ENCODE measurements around the gene COL27A1. TPM values are rescaled to one million over a fixed set of nuclear protein-coding genes. Genes with fewer than 3 reads are reported as not detected.

COL27A1 gene
- 100 to 1,000 TPM; 117 to 182 (median 145) TPM for polyA plus RNA-seq (ENCODE audit: insufficient read depth in 1 of 5, insufficient read length in 5 of 5, low replicate concordance in 1 of 5)
- long read RNA-seq, donor 1, transcript COL27A1-203 (3 exons, 1,946 nt): major isoform, 6 of 134 reads
- long read RNA-seq, donor 1, partial matches to known transcripts: 101 of 134 reads
- long read RNA-seq, donor 1, other reads (novel, unspliced or antisense): 24 of 134 reads
- long read RNA-seq, donor 2, partial matches to known transcripts: 24 of 36 reads
- long read RNA-seq, donor 2, other reads (novel, unspliced or antisense): 9 of 36 reads
- long read RNA-seq, donor 3, transcript COL27A1-203 (3 exons, 1,946 nt): major isoform, 11 of 92 reads
- long read RNA-seq, donor 3, partial matches to known transcripts: 59 of 92 reads
- long read RNA-seq, donor 3, other reads (novel, unspliced or antisense): 19 of 92 reads
- long read RNA-seq, donor 4, transcript COL27A1-203 (3 exons, 1,946 nt): major isoform, 6 of 96 reads
- long read RNA-seq, donor 4, partial matches to known transcripts: 70 of 96 reads
- long read RNA-seq, donor 4, other reads (novel, unspliced or antisense): 16 of 96 reads
- long read RNA-seq, donor 5, transcript COL27A1-206 (3 exons, 666 nt): major isoform, 8 of 97 reads
- long read RNA-seq, donor 5, partial matches to known transcripts: 70 of 97 reads
- long read RNA-seq, donor 5, other reads (novel, unspliced or antisense): 16 of 97 reads
- long read RNA-seq, donor 6, partial matches to known transcripts: 82 of 90 reads
- long read RNA-seq, donor 6, other reads (novel, unspliced or antisense): 0 of 90 reads
- long read RNA-seq, donor 7, transcript COL27A1-203 (3 exons, 1,946 nt): major isoform, 6 of 61 reads
- long read RNA-seq, donor 7, partial matches to known transcripts: 37 of 61 reads
- long read RNA-seq, donor 7, other reads (novel, unspliced or antisense): 18 of 61 reads
- long read RNA-seq, donor 8, partial matches to known transcripts: 12 of 25 reads
- long read RNA-seq, donor 8, other reads (novel, unspliced or antisense): 9 of 25 reads

GRCh38 chr9:114155263-114155994 is at the start of gene COL27A1:
COL27A1 (plus strand) TSS chr9:114155537; CDS start chr9:114155951, 414 bp downstream.
- DNase-seq: peak; percentile 85 to 86

DNA sequence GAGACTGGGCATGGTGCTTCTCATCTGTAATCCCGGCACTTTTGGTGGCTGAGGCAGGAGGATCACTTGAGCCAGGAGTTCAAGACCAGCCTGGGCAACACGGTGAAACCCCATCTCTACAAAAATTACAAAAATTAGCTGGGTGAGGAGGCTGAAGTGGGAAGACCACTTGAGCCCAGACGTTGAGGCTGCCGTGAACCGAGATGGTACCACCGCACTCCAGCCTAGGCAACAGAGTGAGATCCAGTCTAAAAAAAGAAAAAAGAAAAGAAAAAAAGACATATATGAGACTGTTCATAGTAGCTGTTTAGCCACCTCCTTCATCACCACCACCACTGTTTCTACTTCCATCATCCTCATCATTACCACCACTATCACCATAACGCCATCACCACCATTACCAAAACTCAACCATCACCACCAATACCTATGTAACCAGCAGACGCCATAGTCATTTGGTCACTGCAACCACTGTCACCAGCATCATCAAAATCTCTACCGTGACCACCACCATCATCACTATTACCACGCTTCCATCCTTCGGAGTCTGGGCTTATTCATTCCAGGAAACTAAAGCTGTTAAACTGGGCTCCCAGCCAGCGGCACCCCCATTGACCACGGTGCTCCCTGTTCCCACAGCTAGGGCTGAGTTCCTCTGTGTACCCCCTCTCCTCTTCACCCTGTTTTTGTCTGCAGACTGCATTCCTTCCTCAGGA is 47.9 kb upstream of the COL27A1 start:
- DNase-seq: no peak

GRCh38 chr9:114108016-114108833 is 47.1 kb upstream of the COL27A1 start:
- peak; percentile 83 to 84 for DNase-seq

- DNase-seq: no peak
Observed at GRCh38 chr9:114109124-114109523, 46.2 kb upstream of the COL27A1 start.

DNA sequence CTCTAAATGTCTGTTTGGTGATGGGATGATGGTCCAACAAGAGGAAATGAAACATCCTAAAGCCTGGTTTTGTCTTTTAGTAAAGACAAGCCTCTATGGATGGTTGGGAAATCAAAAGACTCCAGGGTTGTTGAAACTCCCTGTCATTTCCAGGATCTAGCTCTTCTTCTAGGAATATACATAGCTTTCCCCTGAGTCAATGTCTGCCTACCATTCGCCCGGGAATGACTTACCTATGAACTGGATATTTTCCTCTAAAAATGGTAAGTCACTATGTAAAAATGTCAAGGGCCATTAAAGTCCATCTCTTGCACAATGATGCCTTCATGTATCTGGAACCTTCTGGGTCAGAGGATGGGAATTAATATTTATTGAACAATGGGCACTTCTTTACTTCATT is 45.2 kb upstream of the COL27A1 start:
- DNase-seq: no peak

DNA sequence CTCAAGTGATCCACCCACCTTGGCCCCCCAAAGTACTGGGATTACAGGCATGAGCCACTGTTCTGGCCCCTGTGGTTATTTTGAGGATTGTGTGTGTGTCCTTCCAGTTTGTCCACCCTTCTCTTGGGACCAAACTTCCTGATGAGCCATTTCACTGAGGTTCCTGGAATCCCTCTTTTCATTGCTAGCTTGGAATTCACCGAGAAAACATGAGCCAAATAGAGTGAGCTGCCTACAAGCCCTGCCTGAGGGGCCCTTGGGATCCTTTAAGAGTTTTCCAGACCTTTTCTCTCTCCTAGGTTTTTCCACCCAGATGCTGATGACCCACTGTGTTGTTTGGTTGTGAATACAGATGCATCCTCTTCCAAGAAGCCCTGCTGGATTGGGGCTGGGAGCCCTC is 43.0 kb upstream of the COL27A1 start:
- DNase-seq: no peak

- DNase-seq: no peak
Observed at GRCh38 chr9:114112778-114113584, 42.4 kb upstream of the COL27A1 start.

- no peak for DNase-seq
Observed at GRCh38 chr9:114114364-114114763, 41.0 kb upstream of the COL27A1 start.

- DNase-seq: no peak
Observed at GRCh38 chr9:114115654-114116125, 39.6 kb upstream of the COL27A1 start.

DNA sequence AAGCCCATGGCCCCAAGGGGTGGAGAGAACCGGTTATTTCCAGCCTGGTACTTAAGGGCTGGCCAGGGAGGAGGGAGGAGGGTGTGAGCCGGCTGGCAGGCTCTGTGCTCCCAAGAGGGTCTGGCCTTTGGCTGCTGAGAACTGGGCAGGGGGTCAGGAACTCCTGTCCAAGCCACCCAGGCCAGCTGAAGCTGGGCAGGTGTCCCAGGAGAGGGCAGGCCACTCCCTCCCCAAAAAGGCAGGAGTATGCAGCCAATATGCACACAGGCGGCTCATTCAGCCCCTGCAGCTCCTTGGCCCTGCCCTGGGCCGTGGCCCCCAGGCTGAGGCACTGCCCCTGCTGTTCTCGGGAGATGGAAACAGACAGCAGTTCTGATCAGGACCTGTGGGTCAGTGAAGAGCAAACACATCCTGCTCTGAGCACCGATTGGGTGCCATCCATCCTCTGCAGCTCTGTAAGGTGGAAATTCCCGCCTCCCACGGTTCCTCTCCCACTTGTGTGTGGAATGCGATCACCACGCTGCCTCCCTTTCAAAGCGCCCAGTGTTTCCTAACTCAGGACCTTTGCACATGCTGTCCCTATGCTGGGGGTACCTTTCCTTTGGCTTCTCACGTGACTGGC is 39.1 kb upstream of the COL27A1 start:
- DNase-seq: no peak

GRCh38 chr9:114117614-114117995 is 37.7 kb upstream of the COL27A1 start:
- DNase-seq: no peak

DNA sequence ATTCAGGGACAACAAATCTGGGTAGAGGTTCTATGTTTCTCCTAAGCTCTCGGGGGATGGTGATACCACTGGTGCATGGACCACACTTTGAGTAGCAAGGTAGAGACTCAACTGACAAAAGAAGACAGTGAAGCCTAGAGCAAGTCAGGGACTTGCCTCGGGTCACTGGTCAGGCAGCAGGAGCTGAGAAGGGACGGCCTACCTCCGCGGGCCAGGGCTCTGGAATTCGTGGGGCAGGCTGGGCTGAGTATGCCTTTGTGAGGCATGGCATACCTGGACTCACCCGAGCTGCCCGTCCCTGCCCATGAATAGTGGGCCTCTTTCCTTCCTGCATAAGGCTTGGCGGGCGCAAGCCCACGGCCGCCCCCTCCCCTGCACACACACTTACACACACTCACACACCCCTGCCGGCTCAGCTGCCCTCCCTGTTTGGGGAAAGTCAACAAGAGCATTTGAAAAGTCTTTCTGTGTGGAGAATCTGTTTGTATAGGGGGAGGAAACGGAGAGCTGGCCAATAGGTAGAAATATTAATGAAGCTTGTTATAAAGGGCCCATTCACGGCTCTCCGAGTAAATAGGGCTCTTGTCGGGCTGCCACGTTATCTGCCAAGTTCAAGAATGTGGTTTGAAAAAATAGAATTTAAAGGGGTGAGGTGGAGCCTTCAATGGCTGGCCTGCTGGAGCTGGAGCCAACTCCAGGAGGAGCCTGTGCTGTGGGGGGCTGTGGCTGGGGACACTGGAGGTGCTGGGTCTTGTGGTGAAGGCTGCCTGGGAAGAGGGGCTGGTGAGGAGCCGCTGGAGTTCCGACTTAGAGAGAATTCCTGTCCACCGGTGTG is 37.1 kb upstream of the COL27A1 start:
- peak; percentile 69 to 70 for DNase-seq

GRCh38 chr9:114119242-114120191 is 35.8 kb upstream of the COL27A1 start:
- DNase-seq: no peak

DNA sequence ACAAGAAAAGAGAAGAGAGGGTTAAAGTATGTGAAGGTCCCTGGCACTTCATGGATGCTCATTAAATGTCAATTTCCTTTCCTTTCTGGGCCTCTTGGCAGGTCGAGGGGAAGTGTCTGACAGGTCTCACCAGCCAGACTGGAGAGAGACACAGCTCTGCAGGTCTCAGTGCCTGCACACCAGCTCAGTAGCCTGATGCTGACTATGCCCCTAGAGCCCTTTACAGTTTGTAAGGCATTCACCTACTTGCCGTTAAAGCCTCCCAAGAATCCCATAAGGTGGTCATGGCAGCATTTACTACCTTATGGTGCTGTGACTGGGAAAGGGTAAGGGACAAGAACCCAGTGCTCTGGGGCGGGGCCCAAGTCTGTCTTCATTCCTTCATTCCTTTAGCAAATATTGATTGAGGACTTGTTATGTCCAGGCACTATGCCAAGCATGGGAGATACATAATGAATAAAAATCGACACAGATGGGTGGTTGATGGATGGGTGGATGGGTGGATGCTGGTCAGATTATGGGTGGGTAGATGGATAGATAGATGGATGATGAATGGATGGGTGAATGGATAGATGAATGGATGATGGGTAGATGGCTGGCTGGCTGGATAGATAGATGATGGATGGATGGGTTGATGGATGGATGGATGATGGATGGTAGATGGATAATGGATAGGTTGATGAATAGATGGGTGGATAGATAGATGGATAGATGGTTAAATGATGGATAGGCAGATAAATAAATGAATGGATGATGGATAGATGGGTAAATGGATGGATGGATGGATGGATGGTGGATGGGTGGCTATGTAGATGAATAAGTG is 34.9 kb upstream of the COL27A1 start:
- DNase-seq: no peak
